T47D (cell line): ENCODE measurements around the gene RAB23.

Experiments used
- DNase-seq, 2 experiments: peaks; one replicate each; pipeline versions ENCODE4 v3.0.0 to v3.0.0-alpha.2; 2011 to 2012; ENCODE audit warnings: low read depth in 1 of 2, low spot score in 1 of 2
- JUND ChIP-seq: IDR thresholded peaks from 2 replicates; pipeline ENCODE4 v1.6.1; 2012; ENCODE audit warnings: low read depth
- in situ Hi-C: cut with HindIII; loops from 2 replicates; pipeline ENCODE4 v1.10.0; 2016; ENCODE audit warnings: low sequenced_read_pairs, low pct_unique_long_range_greater_than_20kb

The RAB23 gene

DNA sequence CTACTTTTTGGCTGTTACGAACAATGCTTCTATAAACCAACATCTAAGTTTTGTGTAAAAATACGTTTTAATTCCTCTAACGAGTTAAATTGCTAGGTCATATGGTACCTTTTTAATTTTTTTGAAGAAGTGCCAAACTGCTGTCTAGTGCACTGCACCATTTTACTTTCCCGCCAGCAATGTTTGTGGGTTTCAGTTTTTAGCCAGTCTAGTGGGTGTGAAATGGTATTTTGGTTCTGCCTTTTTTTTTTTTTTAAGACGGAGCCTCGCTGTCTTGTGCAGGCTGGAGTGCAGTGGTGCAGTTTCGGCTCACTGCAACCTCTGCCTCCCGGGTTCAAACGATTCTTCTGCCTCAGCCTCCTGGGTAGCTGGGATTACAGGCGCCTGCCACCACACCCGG lies 84.1 kb downstream of the RAB23 start:
- no peak for DNase-seq
- no peak for TF ChIP-seq JUND
- in situ Hi-C loops: no loop called here

DNA sequence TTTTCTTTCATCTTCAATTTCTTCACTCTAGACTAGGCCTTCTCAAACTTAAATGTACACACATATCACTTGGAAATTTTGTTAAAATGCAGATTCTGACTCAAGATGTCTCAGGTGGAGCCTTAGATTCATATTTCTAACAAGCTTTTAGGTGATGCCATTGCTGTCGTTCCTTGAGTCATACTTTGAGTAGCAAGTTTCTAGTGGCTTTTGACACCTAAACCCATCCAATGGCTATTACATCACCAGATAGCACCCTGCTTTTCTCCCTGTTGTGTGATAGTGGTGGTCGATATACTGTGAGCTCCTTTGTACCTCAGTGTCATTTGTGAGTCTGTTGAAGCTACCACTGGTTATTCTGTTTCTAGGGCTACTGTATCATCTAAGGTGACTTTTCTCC lies 84.8 kb downstream of the RAB23 start:
- DNase-seq: no peak
- TF ChIP-seq JUND: no peak
- in situ Hi-C loops: no loop called here
